ENCODE data around the gene VKORC1L1.
"Not testable (repeated sequence)": the region's sequence is repeated elsewhere in the genome, so short reads cannot be mapped to it uniquely, and the experiment has no call there.

DNA sequence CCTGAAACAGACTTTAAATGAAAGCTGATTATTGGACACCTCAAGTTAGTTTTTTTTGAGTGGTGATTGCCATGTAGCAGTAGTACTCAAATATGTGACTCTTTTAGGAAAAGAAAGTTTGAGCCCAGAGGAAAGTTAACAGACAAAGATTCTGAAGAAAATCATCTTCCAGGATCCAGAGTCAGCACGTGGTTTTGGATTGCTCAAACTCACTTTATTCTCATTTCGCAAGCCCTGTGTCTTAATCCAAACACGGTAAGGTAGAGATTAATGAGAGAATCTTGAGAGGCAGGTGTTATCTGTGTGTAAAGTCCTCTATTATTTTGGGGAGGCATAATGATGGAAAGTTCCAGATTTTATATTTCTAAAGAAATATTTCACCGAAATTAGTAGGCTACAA lies 2.8 kb downstream of the VKORC1L1 start:
- TF ChIP-seq, protein P1, sequence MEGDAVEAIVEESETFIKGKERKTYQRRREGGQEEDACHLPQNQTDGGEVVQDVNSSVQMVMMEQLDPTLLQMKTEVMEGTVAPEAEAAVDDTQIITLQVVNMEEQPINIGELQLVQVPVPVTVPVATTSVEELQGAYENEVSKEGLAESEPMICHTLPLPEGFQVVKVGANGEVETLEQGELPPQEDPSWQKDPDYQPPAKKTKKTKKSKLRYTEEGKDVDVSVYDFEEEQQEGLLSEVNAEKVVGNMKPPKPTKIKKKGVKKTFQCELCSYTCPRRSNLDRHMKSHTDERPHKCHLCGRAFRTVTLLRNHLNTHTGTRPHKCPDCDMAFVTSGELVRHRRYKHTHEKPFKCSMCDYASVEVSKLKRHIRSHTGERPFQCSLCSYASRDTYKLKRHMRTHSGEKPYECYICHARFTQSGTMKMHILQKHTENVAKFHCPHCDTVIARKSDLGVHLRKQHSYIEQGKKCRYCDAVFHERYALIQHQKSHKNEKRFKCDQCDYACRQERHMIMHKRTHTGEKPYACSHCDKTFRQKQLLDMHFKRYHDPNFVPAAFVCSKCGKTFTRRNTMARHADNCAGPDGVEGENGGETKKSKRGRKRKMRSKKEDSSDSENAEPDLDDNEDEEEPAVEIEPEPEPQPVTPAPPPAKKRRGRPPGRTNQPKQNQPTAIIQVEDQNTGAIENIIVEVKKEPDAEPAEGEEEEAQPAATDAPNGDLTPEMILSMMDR (IDR thresholded peaks at IDR 0.05), result not testable (repeated sequence)
- not testable (repeated sequence) for TF ChIP-seq EZH2, EZH2phosphoT487 (IDR thresholded peaks at IDR 0.05)

Data from neural progenitor cell (in vitro differentiated cells).